Measurements from ENCODE around the gene PCLAF. TPM values are rescaled to one million over a fixed set of nuclear protein-coding genes. Genes with fewer than 3 reads are reported as not detected.
"Not testable (repeated sequence)": the region's sequence is repeated elsewhere in the genome, so short reads cannot be mapped to it uniquely, and the experiment has no call there.

The PCLAF gene
- total RNA-seq, 1 donor from 2014 or later: 8.4 TPM

DNA sequence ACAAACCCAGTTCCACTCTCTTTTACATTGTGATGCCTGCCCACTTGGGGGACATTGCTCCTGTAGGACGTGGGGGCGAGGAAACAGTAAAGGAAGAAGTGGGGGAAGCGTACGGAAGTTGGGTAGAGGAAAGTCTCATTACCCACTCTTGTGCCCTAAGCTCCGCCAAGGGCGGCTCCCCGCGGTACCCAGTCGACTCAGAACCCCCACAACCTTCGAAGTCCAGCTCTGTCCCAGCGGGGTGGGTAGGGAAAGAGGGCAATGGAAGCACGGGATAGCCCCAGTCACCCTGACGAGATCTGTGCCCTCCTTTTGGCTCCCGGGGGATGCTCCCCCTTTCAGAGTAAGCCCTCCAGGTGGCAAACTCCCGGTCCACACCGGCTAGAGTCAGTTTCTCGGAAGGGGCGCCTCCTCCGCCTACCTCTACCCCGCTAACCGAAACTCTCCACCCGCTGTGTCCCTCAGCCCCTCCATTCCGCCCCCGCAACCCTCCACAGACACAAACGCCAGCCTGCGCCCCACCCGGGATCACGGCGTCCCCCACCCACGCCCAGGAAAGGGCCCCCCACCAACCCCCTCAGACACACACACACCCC, 25.8 kb downstream of the PCLAF start:
- Histone ChIP-seq H3K4me3 (ENCODE audit: low read depth, low read length) (peak overlapping the region; percentile 69), H3K27me3 (ENCODE audit: control insufficient read depth, insufficient read depth, low read length) (no peaks in the 10 kb centered on the region), H3K36me3 (ENCODE audit: control insufficient read depth, insufficient read depth, low read length) (no peaks in the 10 kb centered on the region)
- TF ChIP-seq, protein P1, sequence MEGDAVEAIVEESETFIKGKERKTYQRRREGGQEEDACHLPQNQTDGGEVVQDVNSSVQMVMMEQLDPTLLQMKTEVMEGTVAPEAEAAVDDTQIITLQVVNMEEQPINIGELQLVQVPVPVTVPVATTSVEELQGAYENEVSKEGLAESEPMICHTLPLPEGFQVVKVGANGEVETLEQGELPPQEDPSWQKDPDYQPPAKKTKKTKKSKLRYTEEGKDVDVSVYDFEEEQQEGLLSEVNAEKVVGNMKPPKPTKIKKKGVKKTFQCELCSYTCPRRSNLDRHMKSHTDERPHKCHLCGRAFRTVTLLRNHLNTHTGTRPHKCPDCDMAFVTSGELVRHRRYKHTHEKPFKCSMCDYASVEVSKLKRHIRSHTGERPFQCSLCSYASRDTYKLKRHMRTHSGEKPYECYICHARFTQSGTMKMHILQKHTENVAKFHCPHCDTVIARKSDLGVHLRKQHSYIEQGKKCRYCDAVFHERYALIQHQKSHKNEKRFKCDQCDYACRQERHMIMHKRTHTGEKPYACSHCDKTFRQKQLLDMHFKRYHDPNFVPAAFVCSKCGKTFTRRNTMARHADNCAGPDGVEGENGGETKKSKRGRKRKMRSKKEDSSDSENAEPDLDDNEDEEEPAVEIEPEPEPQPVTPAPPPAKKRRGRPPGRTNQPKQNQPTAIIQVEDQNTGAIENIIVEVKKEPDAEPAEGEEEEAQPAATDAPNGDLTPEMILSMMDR (IDR thresholded peaks at IDR 0.05; ENCODE audit: insufficient read depth, low read length, poor library complexity, severe bottlenecking): no peak
- DNase-seq (ENCODE audit: low read depth): no peak

DNA sequence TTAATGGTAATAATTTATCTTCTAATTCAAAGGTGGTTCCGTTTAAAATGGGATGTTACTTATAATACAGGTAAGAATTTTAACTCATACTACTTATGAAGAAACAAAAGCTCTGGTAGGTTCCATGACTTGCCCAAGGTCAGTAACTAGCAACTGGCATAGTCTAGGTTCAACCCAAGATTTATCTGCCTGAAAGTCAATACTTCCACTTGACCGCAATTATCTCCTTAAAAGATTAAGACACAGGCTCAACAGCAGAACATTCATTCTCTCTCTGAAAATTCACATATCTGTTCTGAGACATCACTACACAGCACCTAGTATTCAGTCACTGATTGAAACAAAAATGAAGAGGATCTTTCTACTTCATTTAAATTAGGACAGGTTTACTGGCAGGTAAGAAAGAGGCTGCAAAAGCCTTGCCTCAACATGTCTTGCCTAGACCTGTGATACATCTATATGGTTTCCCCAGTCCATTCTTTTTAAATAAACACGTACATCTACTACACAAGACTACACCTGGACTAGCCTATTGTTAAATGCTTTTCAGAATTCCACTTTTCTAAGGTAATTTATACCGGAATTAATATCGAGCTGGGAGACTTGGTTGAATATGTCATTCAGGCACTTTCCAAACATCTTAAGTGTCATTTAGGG, 26.4 kb downstream of the PCLAF start:
- TF ChIP-seq, protein P1 (IDR thresholded peaks at IDR 0.05; ENCODE audit: insufficient read depth, low read length, poor library complexity, severe bottlenecking): no peak
- DNase-seq (ENCODE audit: low read depth): no peak

GRCh38 chr15:64351265-64351664, 30.0 kb downstream of the PCLAF start:
- DNase-seq (ENCODE audit: low read depth): no peak
- H3K27me3 ChIP-seq (ENCODE audit: control insufficient read depth, insufficient read depth, low read length): no peaks in the 10 kb centered on the region
- TF ChIP-seq, protein P1 (IDR thresholded peaks at IDR 0.05; ENCODE audit: insufficient read depth, low read length, poor library complexity, severe bottlenecking): no peak
- H3K36me3 ChIP-seq (ENCODE audit: control insufficient read depth, insufficient read depth, low read length): no peaks in the 10 kb centered on the region
- no peak overlapping the region for H3K4me3 ChIP-seq (ENCODE audit: low read depth, low read length)

More for the DNA sequence above, 26.4 kb downstream of the PCLAF start:
- no peaks in the 10 kb centered on the region for H3K36me3 ChIP-seq (ENCODE audit: control insufficient read depth, insufficient read depth, low read length)
- peak overlapping the region; percentile 69 for H3K4me3 ChIP-seq (ENCODE audit: low read depth, low read length)
- H3K27me3 ChIP-seq (ENCODE audit: control insufficient read depth, insufficient read depth, low read length): no peaks in the 10 kb centered on the region

DNA sequence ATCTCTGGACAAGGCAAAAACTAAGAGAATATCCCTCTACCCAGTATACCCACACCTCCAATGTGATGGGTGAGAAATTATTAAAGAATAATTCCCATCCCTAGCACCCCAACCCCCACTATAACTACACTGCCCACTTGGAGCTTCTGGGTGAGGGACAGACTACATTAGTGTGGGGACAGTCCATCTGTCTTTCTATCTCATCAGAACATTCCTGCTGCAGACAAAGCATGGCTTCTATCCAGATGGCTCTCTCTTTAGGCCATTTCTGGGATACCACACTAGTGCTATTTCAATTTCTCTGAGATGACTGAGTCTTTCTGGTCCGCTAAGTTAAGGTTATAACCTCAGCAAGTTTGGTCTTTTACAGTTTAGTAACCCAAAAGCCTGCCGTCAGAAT, 31.9 kb downstream of the PCLAF start:
- Histone ChIP-seq H3K27me3 (ENCODE audit: control insufficient read depth, insufficient read depth, low read length) (no peaks in the 10 kb centered on the region), H3K4me3 (ENCODE audit: low read depth, low read length) (no peak overlapping the region), H3K36me3 (ENCODE audit: control insufficient read depth, insufficient read depth, low read length) (no peaks in the 10 kb centered on the region)
- DNase-seq (ENCODE audit: low read depth): no peak
- TF ChIP-seq, protein P1 (IDR thresholded peaks at IDR 0.05; ENCODE audit: insufficient read depth, low read length, poor library complexity, severe bottlenecking): no peak

GRCh38 chr15:64348455-64348854, 32.8 kb downstream of the PCLAF start:
- Histone ChIP-seq H3K27me3 (ENCODE audit: control insufficient read depth, insufficient read depth, low read length) (no peaks in the 10 kb centered on the region), H3K36me3 (ENCODE audit: control insufficient read depth, insufficient read depth, low read length) (no peaks in the 10 kb centered on the region), H3K4me3 (ENCODE audit: low read depth, low read length) (no peak overlapping the region)
- DNase-seq (ENCODE audit: low read depth): no peak
- TF ChIP-seq, protein P1 (IDR thresholded peaks at IDR 0.05; ENCODE audit: insufficient read depth, low read length, poor library complexity, severe bottlenecking): no peak

- not testable (repeated sequence) for H3K4me3 ChIP-seq (ENCODE audit: low read depth, low read length); H3K36me3 ChIP-seq (ENCODE audit: control insufficient read depth, insufficient read depth, low read length); H3K27me3 ChIP-seq (ENCODE audit: control insufficient read depth, insufficient read depth, low read length); DNase-seq (ENCODE audit: low read depth)
These were observed 35.0 kb downstream of the PCLAF start for GRCh38 chr15:64346242-64346641.
